Stimulated activated CD8-positive, alpha-beta memory T cell treated with anti-CD3 and anti-CD28 coated beads, Interleukin-4, amount 100 ng/mL, for 1 hour (primary cell): Measurements from ENCODE around the gene TTBK1.

Source experiments
- DNase-seq, 2 donors: peaks; one replicate each; pipeline ENCODE4 v3.0.0-alpha.2; 2020; ENCODE audit warnings: low read depth in 2 of 2, low spot score in 1 of 2

TTBK1 gene

DNA sequence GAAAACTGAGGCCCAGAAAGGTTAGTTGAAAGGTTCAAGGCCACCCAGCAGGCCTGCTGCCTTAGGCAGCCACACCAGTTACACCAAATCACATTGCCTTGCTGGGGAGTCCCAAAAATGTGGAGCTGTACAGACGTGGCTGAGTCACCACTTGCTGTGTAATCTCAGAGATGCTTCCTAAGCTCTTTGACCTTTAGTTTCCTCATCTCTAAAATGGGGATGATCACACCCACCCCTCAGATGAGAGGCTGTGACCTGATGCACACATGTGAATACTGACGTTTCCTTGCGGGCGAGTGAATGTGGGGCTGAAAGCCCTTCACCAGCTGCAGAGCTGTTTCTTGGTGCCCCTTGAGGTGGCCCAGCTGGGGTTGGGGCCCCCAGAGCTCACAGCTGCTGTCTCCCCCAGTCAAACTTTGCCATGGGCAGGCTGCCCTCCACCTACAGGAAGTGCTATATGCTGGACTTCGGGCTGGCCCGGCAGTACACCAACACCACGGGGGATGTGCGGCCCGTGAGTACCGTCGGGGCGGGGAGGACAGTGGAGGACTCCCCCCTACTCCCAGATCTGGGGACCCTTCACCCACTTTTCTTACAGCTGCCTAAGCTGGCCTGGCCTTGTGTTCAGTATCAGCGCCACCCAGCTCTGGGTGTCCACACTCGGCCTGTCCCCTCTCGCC, 11.0 kb downstream of the TTBK1 start:
- no peak for DNase-seq

DNA sequence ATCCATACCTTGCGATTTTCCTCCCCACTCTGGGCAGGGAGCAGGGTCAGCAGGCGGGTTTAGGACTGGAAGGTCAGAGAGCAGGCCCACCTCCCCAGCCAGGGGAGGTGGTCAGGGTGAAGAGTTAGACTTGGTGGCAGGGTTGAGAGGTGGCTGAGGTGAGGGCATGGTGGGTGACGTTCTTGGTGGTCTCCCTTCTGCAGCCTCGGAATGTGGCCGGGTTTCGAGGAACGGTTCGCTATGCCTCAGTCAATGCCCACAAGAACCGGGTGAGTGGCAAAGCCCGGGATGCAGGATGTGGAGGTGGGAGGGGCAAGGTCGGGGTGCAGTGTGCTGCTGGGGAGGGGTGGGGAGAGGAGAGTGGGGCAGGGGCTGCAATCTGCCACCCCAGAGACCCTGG, 11.6 kb downstream of the TTBK1 start:
- DNase-seq = no peak

DNA sequence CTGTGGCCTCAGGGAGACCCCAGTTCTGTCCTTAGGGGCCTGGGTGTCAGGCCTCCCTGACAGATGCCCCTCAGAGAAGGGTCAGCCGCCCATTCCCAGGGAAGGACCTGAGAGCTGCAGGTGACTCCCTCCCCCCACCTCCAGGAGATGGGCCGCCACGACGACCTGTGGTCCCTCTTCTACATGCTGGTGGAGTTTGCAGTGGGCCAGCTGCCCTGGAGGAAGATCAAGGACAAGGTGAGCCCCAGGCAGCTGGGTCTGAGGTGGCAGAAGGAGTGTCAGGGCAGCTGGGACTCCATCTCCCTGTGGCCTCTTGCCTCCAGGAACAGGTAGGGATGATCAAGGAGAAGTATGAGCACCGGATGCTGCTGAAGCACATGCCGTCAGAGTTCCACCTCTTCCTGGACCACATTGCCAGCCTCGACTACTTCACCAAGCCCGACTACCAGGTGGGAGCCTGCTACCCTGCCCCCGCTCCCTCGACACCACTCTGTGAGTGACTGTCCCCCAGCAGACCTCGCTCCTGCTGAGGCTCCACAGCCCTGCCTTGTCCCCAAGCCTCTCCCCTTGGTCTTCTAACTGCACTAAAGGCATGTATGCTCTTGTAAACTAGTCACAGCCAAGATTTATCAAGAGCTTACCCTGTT, 12.2 kb downstream of the TTBK1 start:
- DNase-seq = no peak

DNA sequence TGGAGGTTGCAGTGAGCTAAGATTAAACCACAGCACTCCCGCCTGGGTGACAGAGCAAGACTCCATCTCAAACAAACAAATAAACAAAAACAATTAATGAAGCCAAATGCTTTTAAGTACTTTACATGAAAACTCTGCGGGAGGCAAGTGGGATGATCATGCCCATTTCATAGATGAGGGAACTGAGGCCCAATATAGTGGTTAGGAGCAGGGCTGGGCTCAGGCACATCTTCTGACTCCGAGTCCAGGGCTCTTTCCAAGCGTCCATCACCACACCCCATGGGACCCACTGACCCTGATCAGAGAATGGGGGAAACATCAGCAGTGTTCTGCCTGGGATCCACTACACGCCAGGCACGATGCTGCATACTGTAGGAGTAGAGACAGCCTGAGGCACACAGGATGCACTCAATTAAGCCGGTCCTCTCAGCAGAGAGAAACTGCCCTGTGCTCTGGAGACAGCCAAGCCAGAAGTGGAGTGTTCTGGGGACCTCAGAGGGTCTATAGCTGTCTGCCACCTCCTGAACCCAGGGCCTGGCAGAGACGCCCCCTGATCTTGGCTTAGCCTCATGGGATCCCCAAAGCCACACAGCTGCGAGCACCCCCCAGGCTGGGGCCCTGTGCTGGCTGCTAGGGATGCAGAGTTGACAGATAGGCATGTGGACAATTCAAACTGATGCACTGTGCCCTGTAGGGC, 13.5 kb downstream of the TTBK1 start:
- DNase-seq = no peak

DNA sequence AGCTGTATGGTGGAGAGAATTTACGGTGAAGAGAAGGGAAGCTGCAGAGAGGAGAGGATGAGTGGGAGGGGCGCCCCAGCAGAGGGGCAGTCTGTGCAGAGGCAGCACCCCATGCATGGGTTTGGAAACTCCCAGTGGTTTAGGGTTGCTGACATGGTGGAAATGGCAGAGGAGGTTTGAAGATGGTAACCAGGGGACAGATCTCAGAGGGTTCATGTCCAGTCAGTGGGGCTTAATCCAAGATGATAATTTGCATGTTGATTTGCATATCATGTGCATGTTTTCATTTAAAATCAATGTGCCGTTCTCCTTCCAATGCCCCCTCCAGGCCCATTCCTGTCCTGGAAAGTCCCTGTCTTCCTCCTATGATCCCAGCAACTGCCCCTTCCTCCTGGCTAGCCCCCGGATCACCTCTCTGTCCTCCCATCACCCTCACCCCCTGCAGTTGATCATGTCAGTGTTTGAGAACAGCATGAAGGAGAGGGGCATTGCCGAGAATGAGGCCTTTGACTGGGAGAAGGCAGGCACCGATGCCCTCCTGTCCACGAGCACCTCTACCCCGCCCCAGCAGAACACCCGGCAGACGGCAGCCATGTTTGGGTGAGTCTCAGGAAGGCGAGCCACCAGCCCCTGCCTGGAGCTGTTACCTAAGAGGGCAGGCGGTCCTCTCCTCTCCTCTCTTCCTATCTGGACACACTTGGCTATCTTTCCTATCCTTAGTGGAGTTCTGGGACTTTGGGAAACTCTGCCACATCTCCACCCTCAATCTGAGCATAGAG, 14.3 kb downstream of the TTBK1 start:
- no peak for DNase-seq

DNA sequence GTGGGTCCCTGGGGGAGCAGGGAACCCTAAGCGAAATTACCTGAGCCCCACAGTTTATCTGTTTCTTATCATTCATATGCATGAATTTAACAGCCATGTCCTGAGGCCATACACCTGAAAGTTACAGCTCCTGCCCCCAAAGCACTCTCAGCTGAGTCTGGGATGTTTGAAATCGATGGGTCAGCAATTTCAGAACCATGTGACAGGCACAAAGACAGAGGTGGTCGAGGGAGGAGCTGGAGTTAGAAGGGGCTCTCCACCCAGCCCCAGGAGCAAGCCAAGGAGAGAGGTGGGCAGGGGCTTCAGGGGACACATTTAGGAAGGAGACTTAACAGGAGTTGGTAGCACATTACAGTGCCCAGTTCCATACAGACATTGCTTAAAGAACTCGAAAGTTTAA, 14.9 kb downstream of the TTBK1 start:
- no peak for DNase-seq

DNA sequence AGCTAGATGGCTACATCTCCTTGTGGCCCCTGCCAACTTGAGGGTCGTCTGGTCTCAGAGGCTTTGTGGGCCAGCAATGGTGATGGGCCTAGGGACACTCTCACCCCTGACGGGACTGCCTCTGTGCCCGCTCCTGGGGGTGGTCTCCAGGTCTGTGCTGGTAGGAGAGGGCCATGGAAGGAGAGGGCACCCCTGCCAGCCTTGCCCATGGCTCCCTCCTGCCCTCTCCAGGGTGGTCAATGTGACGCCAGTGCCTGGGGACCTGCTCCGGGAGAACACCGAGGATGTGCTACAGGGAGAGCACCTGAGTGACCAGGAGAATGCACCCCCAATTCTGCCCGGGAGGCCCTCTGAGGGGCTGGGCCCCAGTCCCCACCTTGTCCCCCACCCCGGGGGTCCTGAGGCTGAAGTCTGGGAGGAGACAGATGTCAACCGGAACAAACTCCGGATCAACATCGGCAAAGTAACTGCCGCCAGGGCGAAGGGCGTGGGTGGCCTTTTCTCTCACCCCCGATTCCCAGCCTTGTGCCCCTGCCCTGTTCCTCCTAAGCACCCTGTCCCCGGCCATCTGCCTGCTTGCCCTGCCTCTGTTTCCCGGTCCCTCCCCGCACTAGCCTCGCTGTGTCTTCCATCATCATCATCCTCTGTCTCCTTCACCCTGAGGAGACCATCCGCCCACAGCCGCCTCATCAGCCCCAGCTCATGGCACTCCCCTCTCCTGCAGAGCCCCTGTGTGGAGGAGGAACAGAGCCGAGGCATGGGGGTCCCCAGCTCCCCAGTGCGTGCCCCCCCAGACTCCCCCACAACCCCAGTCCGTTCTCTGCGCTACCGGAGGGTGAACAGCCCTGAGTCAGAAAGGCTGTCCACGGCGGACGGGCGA, 15.8 kb downstream of the TTBK1 start:
- no peak for DNase-seq

DNA sequence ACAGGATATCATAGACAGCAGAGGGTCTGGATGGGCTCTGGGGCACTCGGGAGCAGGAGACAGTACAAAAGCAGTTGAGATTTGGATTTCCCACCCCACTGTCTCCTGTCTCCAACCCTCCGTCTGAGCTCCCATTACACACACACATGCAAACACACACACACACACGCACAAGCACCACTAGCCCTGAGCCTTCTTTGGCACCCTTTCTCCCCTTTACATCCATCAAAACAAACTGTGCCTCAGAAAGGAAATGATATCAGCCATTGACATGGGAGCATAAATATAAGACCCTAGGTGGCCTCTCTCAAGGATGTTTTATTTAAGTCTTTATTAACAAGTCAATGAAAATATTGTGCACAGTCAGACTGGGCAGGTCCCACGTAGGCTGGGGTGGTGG, 17.5 kb downstream of the TTBK1 start:
- no peak for DNase-seq

DNA sequence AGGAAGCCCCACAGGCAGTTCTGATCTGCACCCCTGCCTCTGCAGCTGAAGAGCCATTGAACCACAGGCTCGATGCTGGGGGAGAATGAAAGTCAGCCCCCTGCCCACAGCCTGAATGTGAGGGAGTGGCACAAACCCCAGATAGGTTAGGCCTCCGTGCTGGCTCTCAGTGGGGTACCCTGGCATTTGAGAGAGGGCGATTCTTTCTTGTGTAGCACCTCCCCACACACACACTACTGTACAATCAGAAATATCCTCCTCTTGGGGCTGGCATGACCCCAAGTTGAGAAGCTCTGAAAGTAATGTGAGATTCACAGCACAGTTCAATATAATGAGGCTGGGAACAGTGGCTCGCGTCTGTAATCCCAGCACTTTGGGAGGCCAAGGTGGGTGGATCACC, 17.9 kb downstream of the TTBK1 start:
- no peak for DNase-seq

DNA sequence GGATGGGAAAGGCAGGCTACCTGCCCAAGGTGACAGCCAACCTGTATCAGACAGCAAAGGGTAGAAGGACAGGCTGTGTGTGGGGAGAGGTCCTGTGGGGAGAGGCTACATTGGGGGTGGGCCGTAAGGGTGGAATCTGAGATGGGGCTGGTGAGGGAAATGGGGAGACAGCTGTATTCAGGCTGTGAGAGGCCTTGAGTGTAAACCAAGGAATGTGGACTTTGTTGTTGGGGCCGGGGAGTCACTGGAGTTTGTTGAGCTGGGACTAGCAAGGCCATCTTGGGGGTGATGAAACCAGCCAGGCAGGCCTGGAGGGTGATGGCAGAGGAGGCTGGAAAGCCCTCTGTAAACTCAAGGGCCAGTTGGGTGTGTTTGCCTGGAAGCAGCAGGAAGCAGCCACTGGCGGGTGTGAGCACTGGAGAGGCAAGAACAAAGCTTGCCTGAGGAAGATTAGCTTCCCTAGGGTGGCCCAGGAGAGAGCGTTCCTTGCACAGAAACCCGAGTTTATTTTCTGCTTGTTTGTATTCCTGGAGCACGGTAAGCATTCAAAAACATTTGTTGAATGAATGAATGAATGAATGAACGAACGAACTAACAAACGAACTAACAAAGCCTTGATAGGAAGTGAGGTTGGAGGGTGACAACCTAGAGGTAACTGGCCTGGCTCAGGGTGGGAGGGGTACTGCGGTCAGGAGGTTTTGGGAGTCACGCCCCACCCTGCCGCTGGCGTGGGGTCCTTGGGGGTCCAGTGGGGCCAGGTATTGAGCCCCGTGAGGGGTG, 18.9 kb downstream of the TTBK1 start:
- DNase-seq = no peak

DNA sequence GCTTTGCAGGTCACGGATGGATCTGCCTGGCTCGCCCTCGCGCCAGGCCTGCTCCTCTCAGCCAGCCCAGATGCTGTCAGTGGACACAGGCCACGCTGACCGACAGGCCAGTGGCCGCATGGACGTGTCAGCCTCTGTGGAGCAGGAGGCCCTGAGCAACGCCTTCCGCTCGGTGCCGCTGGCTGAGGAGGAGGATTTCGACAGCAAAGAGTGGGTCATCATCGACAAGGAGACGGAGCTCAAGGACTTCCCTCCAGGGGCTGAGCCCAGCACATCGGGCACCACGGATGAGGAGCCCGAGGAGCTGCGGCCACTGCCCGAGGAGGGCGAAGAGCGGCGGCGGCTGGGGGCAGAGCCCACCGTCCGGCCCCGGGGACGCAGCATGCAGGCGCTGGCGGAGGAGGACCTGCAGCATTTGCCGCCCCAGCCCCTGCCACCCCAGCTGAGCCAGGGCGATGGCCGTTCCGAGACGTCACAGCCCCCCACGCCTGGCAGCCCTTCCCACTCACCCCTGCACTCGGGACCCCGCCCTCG, 19.6 kb downstream of the TTBK1 start:
- no peak for DNase-seq

DNA sequence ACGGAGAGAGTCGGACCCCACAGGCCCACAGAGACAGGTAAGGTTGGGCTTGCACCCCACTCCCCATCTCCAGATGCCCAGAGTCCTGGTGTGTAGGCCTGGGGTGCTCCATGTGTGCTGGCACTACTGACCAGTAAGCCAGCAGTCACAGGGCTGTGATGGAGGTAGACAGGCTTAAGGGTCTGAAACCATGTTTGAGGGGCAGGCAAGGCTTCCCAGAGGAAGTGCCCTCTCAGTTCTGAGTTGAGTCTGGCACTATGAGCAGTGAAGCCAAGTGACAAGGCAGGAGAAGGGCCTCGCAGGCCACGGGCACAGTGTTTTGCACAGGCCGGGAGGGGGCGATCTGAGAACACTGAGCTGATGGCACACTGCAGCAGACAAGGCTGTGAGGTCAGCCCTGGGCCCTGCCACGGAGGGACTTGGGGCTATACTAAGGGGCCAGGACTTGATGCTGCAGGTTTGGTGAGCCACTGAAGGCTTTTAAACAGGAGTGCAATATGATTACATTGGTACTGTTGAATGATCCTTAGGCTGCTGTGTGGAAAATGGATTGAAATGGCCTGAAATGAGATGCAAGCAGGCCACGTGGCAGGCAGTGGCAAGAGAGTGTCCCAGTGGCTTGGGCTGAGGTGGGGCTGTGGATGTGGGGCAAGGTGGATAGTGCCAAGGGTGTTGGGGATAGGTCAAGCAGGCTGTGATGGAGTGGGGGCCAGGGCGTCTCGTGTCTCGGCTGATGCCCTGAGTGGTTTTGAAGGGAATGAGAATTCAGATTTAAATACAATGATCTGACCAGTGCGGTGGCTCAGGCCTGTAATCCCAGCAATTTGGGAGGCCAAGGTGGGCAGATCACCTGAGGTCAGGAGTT, 20.3 kb downstream of the TTBK1 start:
- DNase-seq = peak; percentile 51 to 53

DNA sequence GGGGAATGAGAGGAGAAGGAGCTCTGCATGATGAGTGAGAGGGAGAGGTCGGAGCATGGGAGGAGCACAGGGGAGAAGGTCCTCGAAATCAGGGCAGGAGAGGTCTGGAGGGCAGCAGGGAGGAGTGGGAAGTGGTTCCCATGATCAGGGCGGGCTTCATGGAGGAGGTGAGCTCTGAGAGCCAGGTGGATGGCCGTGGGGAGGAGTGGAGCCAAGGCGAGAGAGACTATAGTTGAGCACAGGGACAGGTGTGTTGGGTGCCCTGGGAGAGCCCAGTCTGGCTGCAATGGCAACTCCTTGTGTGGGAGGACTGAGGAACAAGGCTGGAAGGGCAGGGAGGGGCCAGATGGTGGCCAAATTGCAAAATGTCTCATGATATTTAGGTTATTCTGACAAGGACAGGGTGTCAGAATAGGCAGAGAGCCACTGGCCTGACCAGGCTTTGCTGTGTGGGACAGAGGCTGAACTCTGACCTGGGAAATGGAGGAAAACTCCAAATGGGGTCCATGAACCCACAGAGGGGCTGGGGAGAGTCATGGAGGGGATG, 21.4 kb downstream of the TTBK1 start:
- no peak for DNase-seq

DNA sequence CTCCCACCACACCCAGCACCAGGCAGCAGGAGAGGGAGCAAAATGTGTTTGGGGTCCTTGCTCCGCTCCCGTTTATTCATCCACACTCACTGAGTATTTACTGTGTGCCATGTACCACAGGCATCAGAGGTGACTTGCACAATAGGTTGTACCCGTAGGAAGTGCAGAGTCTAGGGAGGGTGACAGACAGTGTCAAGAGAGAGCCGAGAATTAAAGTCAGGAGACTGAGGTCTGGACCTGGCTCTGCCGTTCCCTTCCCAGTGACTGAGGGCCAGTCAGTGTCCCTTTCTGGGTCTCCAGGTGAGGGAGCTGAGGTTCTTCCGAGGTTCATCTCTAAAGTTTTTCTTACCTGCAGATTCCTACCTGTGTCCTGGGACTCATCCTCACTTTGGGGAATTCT, 22.3 kb downstream of the TTBK1 start:
- no peak for DNase-seq

DNA sequence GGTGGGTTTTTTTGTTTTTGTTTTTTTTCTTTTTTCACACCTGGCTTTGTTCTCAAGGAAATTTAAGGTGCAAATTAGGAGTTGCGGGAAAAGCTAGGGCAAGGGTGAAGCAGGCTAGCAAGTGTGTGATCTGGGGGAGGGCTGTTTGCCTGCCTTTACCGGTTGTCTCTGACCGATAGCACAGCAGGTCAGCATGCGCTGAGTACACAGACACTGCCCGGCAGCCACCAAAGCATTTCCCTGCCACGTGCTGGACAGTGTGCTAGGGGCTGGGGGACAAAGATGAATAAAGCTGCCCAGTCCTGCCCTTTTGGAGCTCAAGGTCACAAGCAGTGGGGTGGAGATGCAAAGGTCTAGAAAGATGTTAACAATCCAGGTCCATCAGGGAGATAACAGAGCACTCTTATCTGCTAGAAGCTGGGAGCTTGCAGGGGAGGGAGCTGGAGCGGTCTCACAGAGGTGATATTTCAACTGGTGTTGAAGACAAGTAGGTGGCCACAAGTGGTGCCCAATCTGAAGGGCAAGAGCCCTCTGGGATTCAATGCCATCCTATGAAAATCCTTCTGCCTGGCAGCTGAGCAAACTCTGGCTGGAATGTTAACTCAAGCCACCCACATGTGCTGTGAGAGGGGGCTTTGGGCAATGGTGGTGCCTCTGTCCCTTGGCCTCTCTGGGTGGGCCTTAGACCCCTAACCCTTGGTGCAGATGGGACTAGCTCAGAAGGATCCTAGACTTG, 24.5 kb downstream of the TTBK1 start:
- no peak for DNase-seq

DNA sequence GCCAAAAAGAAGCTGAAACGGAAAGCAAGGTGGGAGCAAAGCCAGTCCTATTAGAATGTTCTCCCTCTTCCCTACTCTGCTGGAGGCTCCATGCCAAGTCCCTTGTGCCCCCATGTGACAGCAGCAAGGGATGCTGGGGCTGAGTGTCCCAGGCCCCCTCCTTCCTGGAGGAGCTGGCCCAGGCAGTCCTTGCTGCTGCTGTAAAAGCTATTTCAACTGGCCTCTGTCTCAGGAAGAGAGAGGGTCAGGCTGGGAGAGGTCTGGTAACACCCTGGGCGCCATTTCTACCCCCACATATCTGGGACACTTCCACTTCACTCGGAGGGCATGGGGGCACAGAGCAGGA, 25.0 kb downstream of the TTBK1 start:
- DNase-seq = no peak

DNA sequence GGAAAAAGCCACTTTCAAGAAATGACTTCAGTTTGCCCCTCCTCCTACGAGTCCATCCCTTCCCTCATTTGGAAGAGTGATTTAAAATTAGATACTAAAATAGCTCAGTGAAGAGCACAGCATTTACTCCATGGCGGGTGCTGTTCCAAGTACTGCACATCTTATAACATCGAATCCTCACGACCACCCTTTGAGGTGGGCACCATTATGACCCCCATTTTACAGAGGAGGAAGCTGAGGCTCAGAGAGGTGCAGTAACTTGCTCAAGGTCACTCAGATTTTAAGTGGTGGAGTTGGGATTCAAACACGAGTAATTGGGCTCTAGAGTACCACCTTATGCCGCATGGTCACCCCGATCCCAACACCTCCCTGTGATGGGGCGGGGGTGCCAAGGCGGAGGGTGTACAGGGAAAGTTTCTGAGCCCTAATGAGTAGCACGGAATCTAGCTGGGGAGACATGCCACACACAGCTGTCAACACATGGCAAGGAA, 25.5 kb downstream of the TTBK1 start:
- no peak for DNase-seq
